PC-9 (cell line): Measurements from ENCODE around the gene FILIP1.

Source experiments
- EZH2 ChIP-seq: fragments of 200-600 bp; sonication (generic); IDR thresholded peaks from 2 replicates; pipeline ENCODE4 v1.8.0; 2017; ENCODE audit warnings: antibody characterized with exemption, low read depth
- TF ChIP-seq, protein P1 (sequence below): fragments of 200-600 bp; sonication (generic); conservative IDR thresholded peaks from 2 replicates; pipeline ENCODE4 v1.6.1; 2017; ENCODE audit warnings: mixed run types, antibody characterized with exemption, mild to moderate bottlenecking, moderate library complexity

- TF ChIP-seq, protein P1, sequence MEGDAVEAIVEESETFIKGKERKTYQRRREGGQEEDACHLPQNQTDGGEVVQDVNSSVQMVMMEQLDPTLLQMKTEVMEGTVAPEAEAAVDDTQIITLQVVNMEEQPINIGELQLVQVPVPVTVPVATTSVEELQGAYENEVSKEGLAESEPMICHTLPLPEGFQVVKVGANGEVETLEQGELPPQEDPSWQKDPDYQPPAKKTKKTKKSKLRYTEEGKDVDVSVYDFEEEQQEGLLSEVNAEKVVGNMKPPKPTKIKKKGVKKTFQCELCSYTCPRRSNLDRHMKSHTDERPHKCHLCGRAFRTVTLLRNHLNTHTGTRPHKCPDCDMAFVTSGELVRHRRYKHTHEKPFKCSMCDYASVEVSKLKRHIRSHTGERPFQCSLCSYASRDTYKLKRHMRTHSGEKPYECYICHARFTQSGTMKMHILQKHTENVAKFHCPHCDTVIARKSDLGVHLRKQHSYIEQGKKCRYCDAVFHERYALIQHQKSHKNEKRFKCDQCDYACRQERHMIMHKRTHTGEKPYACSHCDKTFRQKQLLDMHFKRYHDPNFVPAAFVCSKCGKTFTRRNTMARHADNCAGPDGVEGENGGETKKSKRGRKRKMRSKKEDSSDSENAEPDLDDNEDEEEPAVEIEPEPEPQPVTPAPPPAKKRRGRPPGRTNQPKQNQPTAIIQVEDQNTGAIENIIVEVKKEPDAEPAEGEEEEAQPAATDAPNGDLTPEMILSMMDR, result no peak
- TF ChIP-seq EZH2, result no peak
These were observed 111.0 kb downstream of the FILIP1 start for GRCh38 chr6:75382634-75382900.
